GM12878 (cell line): ENCODE data around the gene RABL3.

Experiments
- CREM ChIP-seq: IDR thresholded peaks from 2 replicates; pipeline ENCODE4 v1.6.1; 2014; ENCODE audit warnings: antibody characterized with exemption, low read depth
- CTCF ChIP-seq, 3 experiments: IDR thresholded peaks in 2 of 3; conservative IDR thresholded peaks in 1 of 3; 2 replicates each; pipeline ENCODE4 v1.5.1; 2011; ENCODE audit warnings: low read depth in 3 of 3, low read length in 3 of 3, mild to moderate bottlenecking in 3 of 3, control low read depth in 2 of 3, moderate library complexity in 2 of 3, inconsistent platforms in 1 of 3, mixed read lengths in 1 of 3; ENCODE audit not compliant: control insufficient read depth in 2 of 3, insufficient read depth in 1 of 3; ENCODE audit errors: extremely low read depth in 1 of 3
- ETV6 ChIP-seq, 2 experiments: fragments of 450-650 bp in 1 of 2; IDR thresholded peaks in 1 of 2; conservative IDR thresholded peaks in 1 of 2; 2 replicates each; pipeline ENCODE4 v1.6.1; 2014; ENCODE audit warnings: antibody characterized with exemption in 1 of 2, borderline replicate concordance in 1 of 2, low read depth in 1 of 2, mild to moderate bottlenecking in 1 of 2, moderate library complexity in 1 of 2
- NRF1 ChIP-seq: conservative IDR thresholded peaks from 2 replicates; pipeline ENCODE4 v1.6.1; 2011; ENCODE audit warnings: mild to moderate bottlenecking, low read depth, low read length, improper control_type of control experiment
- POLR2A ChIP-seq: IDR thresholded peaks from 2 replicates; pipeline ENCODE4 v1.6.1; 2011; ENCODE audit warnings: low read depth, mild to moderate bottlenecking, low read length
- RAD21 ChIP-seq: IDR thresholded peaks from 2 replicates; pipeline ENCODE4 v1.6.1; 2011; ENCODE audit warnings: mild to moderate bottlenecking, low read depth, low read length, moderate library complexity; ENCODE audit not compliant: insufficient read depth
- TAF1 ChIP-seq: IDR thresholded peaks from 2 replicates; pipeline ENCODE4 v1.6.1; 2011; ENCODE audit warnings: mild to moderate bottlenecking, low read depth, low read length, borderline replicate concordance

GRCh38 chr3:120659834-120660233 is 82.5 kb downstream of the RABL3 start:
- TF ChIP-seq POLR2A (no peak), CTCF (IDR thresholded peaks at IDR 0.05 in 2 of 3, conservative IDR thresholded peaks at IDR 0.05 in 1 of 3; ENCODE audit: control insufficient read depth in 2 of 3, extremely low read depth in 1 of 3, insufficient read depth in 1 of 3, low read depth in 3 of 3, low read length in 3 of 3) (no peak), ETV6 (conservative IDR thresholded peaks at IDR 0.05 in 1 of 2, IDR thresholded peaks at IDR 0.05 in 1 of 2; ENCODE audit: borderline replicate concordance in 1 of 2, low read depth in 1 of 2) (no peak), CREM (no peak), TAF1 (no peak), NRF1 (no peak), RAD21 (no peak)
